SIG-M5 treated with dmso at 0.1 percent for 504 hours (cell line): Measurements from ENCODE around the gene LXN.

Source experiments
- DNase-seq: peaks from one replicate; lab custom pipeline; 2025; ENCODE audit not compliant: unreplicated experiment; lab: John Stamatoyannopoulos, UW

LXN gene

DNA sequence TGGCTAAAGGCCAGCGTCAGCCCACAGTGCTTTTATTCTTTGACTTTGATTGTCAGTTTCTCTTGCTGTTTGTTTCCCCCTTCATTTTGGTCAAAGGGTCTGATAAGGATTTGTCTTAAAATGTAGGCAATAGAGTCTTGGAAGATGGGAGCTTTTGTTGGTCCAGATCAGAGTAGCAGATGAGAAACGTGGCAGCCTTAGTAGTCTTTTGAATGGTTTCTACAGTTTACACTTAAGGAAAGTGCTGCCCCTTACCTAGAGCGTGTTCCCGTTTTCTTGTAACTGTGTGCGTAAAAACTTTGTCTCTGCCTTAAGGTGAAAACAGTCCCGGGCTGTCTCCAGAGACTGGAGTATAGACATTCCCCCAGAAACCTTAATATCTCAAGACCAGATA is 630 bp downstream of the LXN start:
- no peak for DNase-seq

DNA sequence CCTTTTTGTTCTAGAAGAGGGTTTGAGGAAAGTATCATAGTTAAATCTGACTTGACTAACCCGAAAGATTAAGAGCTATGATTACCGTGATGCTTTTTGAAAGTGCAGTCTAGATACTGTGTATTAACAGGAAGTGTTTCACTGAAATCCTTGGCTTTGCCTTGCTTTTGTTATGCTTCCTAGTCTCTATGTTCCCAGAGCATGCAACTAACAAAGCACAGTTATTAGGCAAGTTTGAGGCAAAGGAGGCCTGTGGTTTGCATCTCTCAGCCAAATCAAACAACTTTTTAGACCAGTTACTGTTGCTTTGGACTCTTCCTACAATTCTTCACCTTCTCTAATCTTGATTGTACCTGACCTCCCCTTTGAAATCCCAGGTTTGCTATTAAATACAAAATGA is 3.9 kb downstream of the LXN start:
- no peak for DNase-seq

- no peak for DNase-seq
Measured at GRCh38 chr3:158666416-158666815, 6.0 kb downstream of the LXN start.

GRCh38 chr3:158663832-158664231 is 8.6 kb downstream of the LXN start:
- no peak for DNase-seq

DNA sequence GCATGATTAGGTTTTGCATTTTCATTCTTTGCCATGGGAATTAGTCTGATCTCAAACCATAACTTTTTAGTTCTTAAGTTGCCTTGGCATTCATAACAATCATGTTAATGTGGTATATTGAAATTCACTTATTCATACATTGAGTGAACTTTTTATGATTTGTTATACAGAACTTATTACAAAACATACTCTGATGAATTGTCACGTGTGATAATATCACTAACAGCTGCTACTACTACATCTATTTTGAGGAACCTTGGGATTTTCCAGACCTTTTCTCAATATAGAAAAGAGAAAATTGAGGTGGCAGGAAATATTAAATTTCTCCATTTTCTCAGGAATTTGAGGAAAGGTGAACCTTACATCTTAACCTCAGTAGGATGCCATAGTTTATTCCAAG is 9.2 kb downstream of the LXN start:
- DNase-seq, result no peak

DNA sequence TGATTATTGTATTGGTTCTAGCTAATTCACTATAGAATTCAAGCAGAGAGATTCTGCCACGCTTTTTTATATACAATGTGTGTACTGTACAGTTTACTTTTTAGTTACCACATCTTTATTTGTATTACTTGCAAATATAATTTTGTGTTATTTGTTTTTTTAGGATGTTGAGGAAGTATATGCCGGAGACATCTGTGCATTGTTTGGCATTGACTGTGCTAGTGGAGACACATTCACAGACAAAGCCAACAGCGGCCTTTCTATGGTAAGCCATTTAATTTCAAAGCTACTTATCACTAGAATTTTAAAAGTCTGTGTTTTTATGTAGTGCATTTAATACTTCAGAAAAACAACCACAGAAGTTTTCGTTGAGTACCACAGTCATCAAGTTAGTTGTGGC is 11.7 kb downstream of the LXN start:
- DNase-seq, result no peak

GRCh38 chr3:158659454-158660237 is 12.8 kb downstream of the LXN start:
- peak; percentile 78 for DNase-seq

GRCh38 chr3:158658889-158659288 is 13.6 kb downstream of the LXN start:
- no peak for DNase-seq

DNA sequence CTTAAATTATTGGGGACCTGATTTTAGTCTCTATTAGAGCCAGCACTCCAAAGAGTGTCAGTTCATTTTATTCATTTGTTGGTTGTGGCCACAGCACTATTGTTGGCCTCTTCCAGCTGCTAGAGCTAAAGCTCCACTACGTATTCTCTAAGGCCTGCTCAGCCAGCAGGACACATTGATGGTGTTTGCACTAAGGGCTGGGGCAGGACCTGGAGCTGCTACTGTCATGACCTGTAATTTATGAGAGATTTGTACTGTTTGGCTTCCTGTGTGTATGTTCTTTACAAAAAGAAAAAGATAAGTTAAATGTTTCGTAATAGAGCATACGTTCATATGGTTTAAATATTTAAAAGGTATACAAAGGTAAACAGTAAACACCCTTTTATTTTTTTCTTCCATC is 20.0 kb downstream of the LXN start:
- no peak for DNase-seq

DNA sequence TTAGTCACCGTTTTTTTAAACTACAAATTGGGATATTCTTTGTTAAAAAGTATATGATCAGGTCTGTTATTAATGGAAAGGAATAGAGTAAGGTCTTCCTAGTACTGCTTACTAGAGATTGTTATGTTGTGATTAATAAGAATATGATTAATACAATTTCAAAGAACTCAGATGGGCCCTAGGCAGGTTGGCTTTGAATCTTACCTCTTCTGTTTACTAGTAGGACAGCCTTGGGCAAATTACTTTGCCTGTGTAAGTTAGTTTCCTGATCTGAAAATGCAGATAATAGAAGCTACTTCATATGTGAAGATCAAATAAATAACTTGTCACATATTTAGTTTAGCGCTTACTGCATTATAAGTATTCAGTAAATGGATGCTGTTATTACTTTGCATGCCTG is 21.3 kb downstream of the LXN start:
- DNase-seq, result no peak

DNA sequence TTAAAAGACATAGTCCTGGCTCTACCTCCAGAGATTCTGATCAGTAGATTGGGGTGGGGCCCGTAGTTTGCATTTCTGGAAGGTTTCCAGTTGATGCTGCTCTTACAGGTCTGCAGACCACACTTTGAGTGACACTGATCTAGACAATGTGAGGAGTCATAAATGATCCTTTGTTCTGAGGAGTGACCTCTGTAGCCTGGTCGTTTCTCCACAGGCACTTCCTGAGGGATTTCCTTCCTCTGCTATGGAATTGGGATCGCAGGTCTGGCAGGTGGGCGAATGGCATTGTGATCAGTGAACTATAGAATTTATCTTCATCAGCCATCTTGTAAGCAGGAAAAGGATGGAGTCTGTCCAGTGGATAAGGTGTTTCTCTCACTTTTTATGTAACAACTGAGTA is 22.7 kb downstream of the LXN start:
- DNase-seq, result no peak

- peak; percentile 99 for DNase-seq
Measured at GRCh38 chr3:158644345-158644908, 28.0 kb downstream of the LXN start, which contains the start of gene GFM1. GFM1 (plus strand) TSS chr3:158644527; CDS start chr3:158644635, 108 bp downstream.

- DNase-seq, result no peak
Measured at GRCh38 chr3:158642474-158643210, 29.8 kb downstream of the LXN start.

DNA sequence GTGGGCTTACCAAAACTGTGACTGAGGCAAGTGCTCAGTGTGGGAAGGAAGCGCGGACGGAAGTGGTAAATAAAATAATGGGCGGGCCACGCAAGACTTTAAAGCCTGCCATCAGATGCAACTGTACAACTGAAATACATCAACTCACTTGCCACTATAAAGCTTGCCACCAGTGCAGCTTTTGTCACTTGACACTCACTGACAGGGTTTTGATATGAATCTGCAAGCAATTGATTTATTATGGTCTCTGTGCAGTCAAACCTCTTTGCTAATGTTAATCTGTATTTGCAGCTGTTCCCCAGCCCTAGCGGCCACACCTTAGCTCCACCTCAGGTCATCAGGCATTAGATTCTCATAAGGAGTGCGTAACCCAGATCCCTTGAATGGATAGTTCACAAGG is 30.4 kb downstream of the LXN start:
- no peak for DNase-seq

GRCh38 chr3:158640646-158641045 is 31.8 kb downstream of the LXN start:
- no peak for DNase-seq

DNA sequence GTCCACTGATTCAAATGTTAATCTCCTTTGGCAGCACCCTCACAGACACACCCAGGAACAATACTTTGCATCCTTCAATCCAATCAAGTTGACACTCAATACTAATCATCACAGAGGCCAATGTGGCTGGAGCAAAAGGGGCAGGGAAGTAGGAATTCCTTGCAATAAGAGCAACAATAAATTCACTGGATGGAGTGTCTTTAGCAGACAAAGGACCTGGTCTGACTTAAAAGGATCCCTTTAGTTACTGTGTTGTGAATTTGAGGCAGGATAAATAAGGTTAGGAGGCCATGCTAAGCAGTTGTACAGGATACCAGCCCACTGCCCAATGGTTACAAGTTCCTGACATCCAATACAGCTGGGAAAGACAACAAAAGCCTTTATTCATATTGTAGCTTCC is 40.5 kb downstream of the LXN start:
- no peak for DNase-seq

DNA sequence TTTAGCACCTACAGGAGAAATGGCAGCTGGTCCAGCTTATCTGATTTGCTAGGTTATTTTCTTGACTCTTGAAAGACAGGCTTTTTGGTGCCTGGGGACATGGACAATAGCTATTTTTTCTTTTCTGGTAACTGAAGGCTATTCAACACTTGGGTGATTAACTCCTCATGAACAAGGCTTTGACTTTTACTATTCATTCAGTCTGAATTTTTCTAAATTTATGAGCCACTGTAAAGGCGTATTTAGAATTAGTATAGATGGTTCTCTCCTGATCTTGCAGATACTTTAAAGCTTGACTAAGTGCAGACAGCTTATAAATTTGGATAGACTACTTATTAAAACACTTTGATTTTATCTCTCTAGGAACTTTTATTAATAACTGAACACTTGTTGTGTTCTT is 46.6 kb downstream of the LXN start:
- no peak for DNase-seq

DNA sequence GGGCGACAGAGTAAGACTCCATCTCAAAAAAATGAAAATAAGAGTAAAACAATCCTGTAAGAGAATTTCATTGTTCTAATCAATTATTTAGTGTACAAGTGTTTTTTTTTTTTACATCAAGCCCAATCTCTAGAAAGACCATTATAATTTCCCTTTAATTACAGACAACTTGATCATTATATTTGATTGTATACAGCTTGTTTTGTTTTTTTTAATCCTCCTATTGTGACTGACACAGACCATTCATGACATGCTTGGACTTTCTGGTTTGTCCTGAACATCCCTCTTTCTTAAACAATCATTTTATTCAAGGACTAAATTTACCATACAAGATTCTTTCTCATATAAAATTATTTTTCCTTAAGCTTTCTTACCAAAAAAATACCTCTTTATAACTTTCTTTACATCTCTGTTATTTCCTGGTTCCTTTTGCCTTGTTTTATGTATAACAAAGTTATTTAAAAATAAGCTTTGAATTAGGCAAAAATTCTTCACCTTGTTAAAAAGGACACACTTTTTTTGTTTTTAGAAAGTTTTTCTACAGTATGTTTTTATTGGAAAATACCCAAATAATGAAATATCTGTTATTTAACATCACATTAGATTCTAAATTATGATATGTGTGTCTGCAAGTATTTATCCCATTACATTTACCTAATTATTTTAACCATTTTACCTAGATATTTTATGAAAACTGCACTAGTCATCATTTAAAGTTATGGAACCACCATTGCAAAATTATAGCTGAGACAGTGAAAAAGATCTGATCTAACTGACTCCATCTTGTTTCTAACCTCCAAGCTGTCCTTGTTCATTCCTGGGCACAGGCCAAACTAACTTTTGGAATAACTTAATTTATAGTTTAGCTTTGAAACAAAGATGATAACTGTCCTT is 54.2 kb downstream of the LXN start:
- no peak for DNase-seq
